Stimulated activated CD8-positive, alpha-beta memory T cell treated with anti-CD3 and anti-CD28 coated beads, Interleukin-12 subunit alpha, Interleukin-12 subunit beta, amount 100 ng/mL, for 4 hours (primary cell): Measurements from ENCODE around the gene PMPCA.
A peak's percentile ranks its signal among the peaks of the same experiment; 100 is the strongest.

Experiments used
- DNase-seq: peaks from one replicate; pipeline ENCODE4 v3.0.0-alpha.2; 2020; ENCODE audit warnings: low read depth

The PMPCA gene

GRCh38 chr9:136436055-136436634 lies 25.7 kb downstream of the PMPCA start:
- DNase-seq, result no peak

GRCh38 chr9:136437430-136437829 lies 27.0 kb downstream of the PMPCA start:
- no peak for DNase-seq

GRCh38 chr9:136437839-136438547 lies 27.5 kb downstream of the PMPCA start:
- DNase-seq, result no peak

- peak; percentile 39 for DNase-seq
Measured at GRCh38 chr9:136438548-136439480, 28.4 kb downstream of the PMPCA start.

GRCh38 chr9:136439481-136440408 lies 29.3 kb downstream of the PMPCA start, which contains the start of gene INPP5E:
INPP5E (minus strand) TSS chr9:136439845; CDS start chr9:136439419, 426 bp downstream.
- DNase-seq, result peak; percentile 75

- DNase-seq, result no peak
Measured at GRCh38 chr9:136441191-136441680, 30.8 kb downstream of the PMPCA start.

- DNase-seq, result no peak
Measured at GRCh38 chr9:136441681-136442245, 31.3 kb downstream of the PMPCA start.

GRCh38 chr9:136442265-136442664 lies 31.8 kb downstream of the PMPCA start:
- no peak for DNase-seq

- DNase-seq, result no peak
Measured at GRCh38 chr9:136443087-136443486, 32.6 kb downstream of the PMPCA start.

GRCh38 chr9:136443687-136444086 lies 33.2 kb downstream of the PMPCA start:
- DNase-seq, result no peak

- DNase-seq, result no peak
Measured at GRCh38 chr9:136444102-136444501, 33.6 kb downstream of the PMPCA start.

- DNase-seq, result no peak
Measured at GRCh38 chr9:136445799-136446198, 35.3 kb downstream of the PMPCA start.

- no peak for DNase-seq
Measured at GRCh38 chr9:136447173-136447778, 36.8 kb downstream of the PMPCA start.

- DNase-seq, result no peak
Measured at GRCh38 chr9:136448655-136449054, 38.2 kb downstream of the PMPCA start.

- DNase-seq, result no peak
Measured at GRCh38 chr9:136451221-136451877, 40.9 kb downstream of the PMPCA start.

- DNase-seq, result no peak
Measured at GRCh38 chr9:136453326-136453725, 42.9 kb downstream of the PMPCA start.

- DNase-seq, result no peak
Measured at GRCh38 chr9:136454026-136454796, 43.8 kb downstream of the PMPCA start.

GRCh38 chr9:136455043-136456002 lies 44.9 kb downstream of the PMPCA start:
- no peak for DNase-seq
